Neural progenitor cell (in vitro differentiated cells): Measurements from ENCODE around the gene P2RY1. TPM values are rescaled to one million over a fixed set of nuclear protein-coding genes. Genes with fewer than 3 reads are reported as not detected.
"Not testable (repeated sequence)": the region's sequence is repeated elsewhere in the genome, so short reads cannot be mapped to it uniquely, and the experiment has no call there.

ENCODE experiments used
- DNase-seq: peaks from one replicate; pipeline ENCODE4 v3.0.0-alpha.2; 2016; ENCODE audit warnings: low spot score
- H2AFZ ChIP-seq: fragments of 200-600 bp; sonication (generic); replicated peaks from 2 replicates; pipeline ENCODE4 v1.6.1; 2016; ENCODE audit warnings: antibody characterized with exemption
- H3F3A ChIP-seq: fragments of 200-600 bp; sonication (generic); 2 replicates; pipeline ENCODE4 v1.6.1; 2016; ENCODE audit warnings: antibody characterized with exemption, low read depth
- H3K27ac ChIP-seq: fragments of 200-600 bp; sonication (generic); 2 replicates; pipeline ENCODE4 v1.5.1; 2016; ENCODE audit warnings: mild to moderate bottlenecking
- H3K27me3 ChIP-seq: fragments of 200-600 bp; sonication (generic); 2 replicates; pipeline ENCODE4 v1.6.1; 2016; ENCODE audit warnings: mild to moderate bottlenecking, moderate library complexity
- H3K36me3 ChIP-seq: fragments of 200-600 bp; sonication (generic); 2 replicates; pipeline ENCODE4 v1.5.1; 2016
- H3K4me1 ChIP-seq: fragments of 200-600 bp; sonication (generic); 2 replicates; pipeline ENCODE4 v1.6.1; 2016; ENCODE audit warnings: mixed run types
- H3K4me2 ChIP-seq: fragments of 200-600 bp; sonication (generic); 2 replicates; pipeline ENCODE4 v1.6.1; 2016
- H3K4me3 ChIP-seq: fragments of 200-600 bp; sonication (generic); 2 replicates; pipeline ENCODE4 v1.5.1; 2016
- H3K79me2 ChIP-seq: fragments of 200-600 bp; sonication (generic); 2 replicates; pipeline ENCODE4 v1.6.1; 2016; ENCODE audit warnings: low read depth
- H3K9ac ChIP-seq: fragments of 200-600 bp; sonication (generic); 2 replicates; pipeline ENCODE4 v1.6.1; 2016
- H3K9me3 ChIP-seq: fragments of 200-600 bp; sonication (generic); 2 replicates; pipeline ENCODE4 v1.5.1; 2016; ENCODE audit warnings: low read depth
- H4K20me1 ChIP-seq: fragments of 200-600 bp; sonication (generic); 2 replicates; pipeline ENCODE4 v1.6.1; 2016; ENCODE audit warnings: low read depth
- H3K27ac Mint-ChIP-seq: 3 replicates; pipeline ENCODE4 v1.8.0; 2021; ENCODE audit warnings: mixed read lengths
- H3K27me3 Mint-ChIP-seq: 2 replicates; pipeline ENCODE4 v1.8.0; 2022; ENCODE audit warnings: low read depth, mild to moderate bottlenecking, inconsistent platforms, moderate library complexity, mixed read lengths; ENCODE audit not compliant: insufficient read depth
- H3K36me3 Mint-ChIP-seq: 3 replicates; pipeline ENCODE4 v1.8.0; 2021; ENCODE audit warnings: mixed read lengths
- H3K4me1 Mint-ChIP-seq: 3 replicates; pipeline ENCODE4 v1.8.0; 2021; ENCODE audit warnings: mixed read lengths
- H3K4me3 Mint-ChIP-seq: 3 replicates; pipeline ENCODE4 v1.8.0; 2021; ENCODE audit warnings: mild to moderate bottlenecking, moderate library complexity, mixed read lengths
- H3K9me3 Mint-ChIP-seq: 3 replicates; pipeline ENCODE4 v1.8.0; 2020; ENCODE audit warnings: mixed read lengths
- CTCF ChIP-seq: fragments of 200-600 bp; sonication (generic); IDR thresholded peaks from 2 replicates; pipeline ENCODE4 v1.5.1; 2017; ENCODE audit warnings: antibody characterized with exemption, mild to moderate bottlenecking
- EZH2 ChIP-seq: fragments of 200-600 bp; sonication (generic); IDR thresholded peaks from 2 replicates; pipeline ENCODE4 v1.6.1; 2017; ENCODE audit warnings: antibody characterized with exemption, mild to moderate bottlenecking, moderate library complexity
- EZH2phosphoT487 ChIP-seq: fragments of 200-600 bp; sonication (generic); IDR thresholded peaks from 2 replicates; pipeline ENCODE4 v1.6.1; 2017; ENCODE audit warnings: antibody characterized with exemption
- total RNA-seq: library from RNA; depleted of rRNA; stranded (reverse); fragments of >200 nt; gene quantifications from 2 replicates; pipeline ENCODE4 v1.2.3, GENCODE V29; 2015; ENCODE audit warnings: low replicate concordance

Gene P2RY1
- total RNA-seq, 1 donor from 2014 or later = 3.9 TPM

- H3K27ac Mint-ChIP-seq = peak overlapping the region; percentile 8
- H3K36me3 Mint-ChIP-seq = no peaks in the 10 kb centered on the region
- H3K4me3 Mint-ChIP-seq = no peak overlapping the region
These were observed 23.4 kb downstream of the P2RY1 start for GRCh38 chr3:152858170-152858800.

DNA sequence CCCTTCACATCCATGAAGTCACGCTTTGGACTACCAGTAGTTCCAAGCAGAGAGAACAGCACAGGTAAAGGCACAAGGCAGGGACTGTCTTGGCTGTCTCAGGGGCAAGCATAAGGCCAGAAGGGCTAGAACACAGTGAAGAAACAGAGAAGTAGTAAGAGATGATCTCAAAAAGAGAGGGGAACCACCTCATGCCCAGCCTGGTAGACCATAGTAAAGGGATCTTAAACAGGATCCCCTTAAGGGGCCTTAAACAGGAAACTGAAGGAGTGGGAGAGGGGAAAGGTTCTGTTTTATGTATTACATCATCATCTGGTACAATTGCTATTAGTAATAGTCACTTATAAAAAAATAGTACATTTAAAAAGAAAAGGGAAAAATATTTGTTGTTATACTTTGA, 25.8 kb downstream of the P2RY1 start:
- no peak for DNase-seq
- no peaks in the 10 kb centered on the region for H3K79me2 ChIP-seq
- no peaks in the 10 kb centered on the region for H3K36me3 ChIP-seq
- no peaks in the 10 kb centered on the region for H3F3A ChIP-seq
- no peaks in the 10 kb centered on the region for H3K27me3 ChIP-seq
- Mint-ChIP-seq H3K4me1 (peaks cover 5% of the 10 kb centered on the region), H3K36me3 (no peaks in the 10 kb centered on the region), H3K27ac (no peak overlapping the region), H3K9me3 (no peaks in the 10 kb centered on the region), H3K4me3 (no peak overlapping the region), H3K27me3 (peaks cover 3% of the 10 kb centered on the region)
- H3K4me1 ChIP-seq = no peaks in the 10 kb centered on the region
- no peaks in the 10 kb centered on the region for H3K9me3 ChIP-seq
- H3K9ac ChIP-seq = no peak overlapping the region
- H4K20me1 ChIP-seq = no peaks in the 10 kb centered on the region
- no peak for TF ChIP-seq CTCF
- no peak for TF ChIP-seq EZH2
- no peak overlapping the region for H3K4me2 ChIP-seq
- H3K27ac ChIP-seq = no peak overlapping the region
- H3K4me3 ChIP-seq = no peak overlapping the region
- H2AFZ ChIP-seq = no peak overlapping the region

More at GRCh38 chr3:152858170-152858800, 23.4 kb downstream of the P2RY1 start:
- no peaks in the 10 kb centered on the region for H3K9me3 ChIP-seq
- no peak for TF ChIP-seq EZH2phosphoT487
- H3K36me3 ChIP-seq = no peaks in the 10 kb centered on the region
- H3K4me2 ChIP-seq = no peak overlapping the region
- Mint-ChIP-seq H3K9me3 (no peaks in the 10 kb centered on the region), H3K4me1 (peaks cover 5% of the 10 kb centered on the region), H3K27me3 (peaks cover 3% of the 10 kb centered on the region)
- H3K9ac ChIP-seq = no peak overlapping the region
- no peaks in the 10 kb centered on the region for H3F3A ChIP-seq
- H3K79me2 ChIP-seq = no peaks in the 10 kb centered on the region
- H3K4me3 ChIP-seq = no peak overlapping the region
- no peak overlapping the region for H3K27ac ChIP-seq
- no peaks in the 10 kb centered on the region for H4K20me1 ChIP-seq
- no peaks in the 10 kb centered on the region for H3K27me3 ChIP-seq
- H2AFZ ChIP-seq = no peak overlapping the region
- H3K4me1 ChIP-seq = no peaks in the 10 kb centered on the region
- no peak for DNase-seq

GRCh38 chr3:152865668-152866245, 30.8 kb downstream of the P2RY1 start:
- Histone ChIP-seq H3K4me3 (no peak overlapping the region), H2AFZ (no peak overlapping the region), H3K27ac (no peak overlapping the region), H3K36me3 (no peaks in the 10 kb centered on the region), H3K27me3 (no peaks in the 10 kb centered on the region), H3K9me3 (no peaks in the 10 kb centered on the region), H3K4me2 (no peak overlapping the region), H4K20me1 (no peaks in the 10 kb centered on the region), H3F3A (no peaks in the 10 kb centered on the region), H3K4me1 (no peaks in the 10 kb centered on the region), H3K79me2 (no peaks in the 10 kb centered on the region), H3K9ac (no peak overlapping the region)
- no peaks in the 10 kb centered on the region for H3K4me1 Mint-ChIP-seq
- H3K9me3 Mint-ChIP-seq = no peaks in the 10 kb centered on the region
- no peak for TF ChIP-seq EZH2phosphoT487
- no peaks in the 10 kb centered on the region for H3K36me3 Mint-ChIP-seq
- H3K27ac Mint-ChIP-seq = no peak overlapping the region
- no peak overlapping the region for H3K4me3 Mint-ChIP-seq
- H3K27me3 Mint-ChIP-seq = no peaks in the 10 kb centered on the region
- DNase-seq = no peak

GRCh38 chr3:152870027-152870426, 35.1 kb downstream of the P2RY1 start:
- H3K4me1 Mint-ChIP-seq = no peaks in the 10 kb centered on the region
- no peaks in the 10 kb centered on the region for H3K9me3 Mint-ChIP-seq
- no peak overlapping the region for H3K27ac Mint-ChIP-seq
- Histone ChIP-seq H3K9ac (no peak overlapping the region), H3K36me3 (no peaks in the 10 kb centered on the region), H2AFZ (no peak overlapping the region), H4K20me1 (no peaks in the 10 kb centered on the region), H3K79me2 (no peaks in the 10 kb centered on the region), H3F3A (no peaks in the 10 kb centered on the region), H3K27ac (no peak overlapping the region), H3K4me3 (no peak overlapping the region), H3K4me1 (no peaks in the 10 kb centered on the region), H3K4me2 (no peak overlapping the region), H3K9me3 (no peaks in the 10 kb centered on the region), H3K27me3 (no peaks in the 10 kb centered on the region)
- no peak for DNase-seq
- H3K27me3 Mint-ChIP-seq = no peaks in the 10 kb centered on the region
- H3K36me3 Mint-ChIP-seq = no peaks in the 10 kb centered on the region
- no peak overlapping the region for H3K4me3 Mint-ChIP-seq
- no peak for TF ChIP-seq EZH2
- no peak for TF ChIP-seq CTCF
- no peak for TF ChIP-seq EZH2phosphoT487

- not testable (repeated sequence) for H3K9me3 ChIP-seq, H3K9me3 Mint-ChIP-seq, H3F3A ChIP-seq, H4K20me1 ChIP-seq, H2AFZ ChIP-seq, H3K27me3 ChIP-seq, H3K4me1 ChIP-seq, H3K4me3 Mint-ChIP-seq, H3K36me3 Mint-ChIP-seq, H3K4me2 ChIP-seq, H3K9ac ChIP-seq, H3K36me3 ChIP-seq, H3K4me1 Mint-ChIP-seq, H3K27ac Mint-ChIP-seq, H3K27me3 Mint-ChIP-seq, H3K79me2 ChIP-seq, DNase-seq, H3K27ac ChIP-seq, H3K4me3 ChIP-seq
These were observed 38.4 kb downstream of the P2RY1 start for GRCh38 chr3:152873314-152873713.
